Fibroblast of skin of scalp (primary cell): Measurements from ENCODE around the gene ZIC4.

Experiments
- DNase-seq: peaks from one replicate; pipeline ENCODE4 v3.0.0-alpha.2; 2013

ZIC4 gene

DNA sequence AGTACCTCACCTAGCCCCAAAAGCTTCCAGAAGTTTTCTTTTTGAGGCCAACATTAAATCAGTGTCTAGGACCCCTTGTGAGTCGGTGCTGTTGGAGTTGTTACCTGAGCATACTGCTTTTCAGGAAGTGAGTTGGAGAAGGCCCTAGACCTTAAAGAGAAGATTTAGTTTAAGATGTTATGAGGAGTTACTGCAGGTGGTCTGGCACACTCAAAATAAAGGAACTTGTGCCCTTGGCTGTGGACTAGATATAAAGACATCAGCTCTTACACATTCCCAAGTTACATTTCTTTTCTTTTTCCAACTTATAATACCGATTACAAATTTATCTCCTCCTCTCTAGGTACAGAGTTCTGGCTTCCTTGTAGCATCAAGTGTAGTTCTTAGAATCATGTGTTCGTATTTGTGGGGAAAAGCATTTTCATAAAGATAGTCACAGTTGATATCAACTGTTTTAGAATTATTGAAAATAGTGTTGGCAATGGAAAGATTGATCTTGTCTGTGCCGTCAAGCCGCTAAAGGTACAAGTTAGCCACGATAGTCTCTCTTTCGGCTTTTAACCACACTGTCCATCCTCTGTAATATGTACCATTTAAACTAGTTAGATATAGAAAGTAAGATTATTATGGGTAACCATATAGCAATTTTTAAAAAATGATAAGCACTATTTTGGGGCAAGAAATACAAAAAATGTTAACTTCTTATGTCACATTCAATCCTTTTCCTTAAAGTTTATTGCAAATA, 11.4 kb upstream of the ZIC4 start:
- DNase-seq, result no peak

DNA sequence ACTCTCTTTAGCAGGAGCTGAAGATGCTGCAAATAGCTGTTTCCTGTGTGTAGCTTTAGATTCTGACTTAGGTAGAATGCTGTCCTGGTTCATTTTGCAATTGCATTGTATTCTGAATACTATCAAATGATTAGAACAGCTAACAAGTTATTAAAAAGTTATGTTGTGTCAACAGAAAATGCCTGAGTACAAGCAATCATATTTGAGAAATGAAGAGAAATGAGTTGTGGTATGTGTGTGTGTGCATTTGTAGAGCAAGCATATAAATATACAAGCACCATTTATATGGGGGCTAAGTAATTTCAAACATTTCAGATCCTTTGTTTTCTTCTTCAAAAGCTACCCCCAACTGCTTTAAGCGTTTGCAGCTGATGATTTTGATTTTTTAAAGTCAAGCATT, 10.6 kb upstream of the ZIC4 start:
- DNase-seq, result no peak

DNA sequence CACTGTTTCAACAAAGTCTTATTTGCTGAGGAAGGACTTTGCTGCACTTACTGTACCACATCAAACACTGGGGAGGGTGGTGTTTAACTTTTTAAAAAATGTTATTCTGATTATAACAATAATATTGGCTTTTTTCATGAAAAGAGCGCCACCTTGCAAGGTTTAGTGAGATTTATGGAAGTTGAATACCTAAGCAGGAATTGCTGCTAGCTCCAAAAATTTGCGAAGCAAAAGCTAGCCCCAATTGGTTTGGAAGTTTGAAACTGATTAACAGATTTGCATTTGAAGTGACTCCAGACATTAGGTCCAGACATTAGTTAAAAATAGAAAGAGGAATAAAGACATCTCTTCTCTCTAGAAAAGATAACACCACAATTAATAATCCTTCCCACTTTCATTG, 9.5 kb upstream of the ZIC4 start:
- peak; percentile 54 for DNase-seq

DNA sequence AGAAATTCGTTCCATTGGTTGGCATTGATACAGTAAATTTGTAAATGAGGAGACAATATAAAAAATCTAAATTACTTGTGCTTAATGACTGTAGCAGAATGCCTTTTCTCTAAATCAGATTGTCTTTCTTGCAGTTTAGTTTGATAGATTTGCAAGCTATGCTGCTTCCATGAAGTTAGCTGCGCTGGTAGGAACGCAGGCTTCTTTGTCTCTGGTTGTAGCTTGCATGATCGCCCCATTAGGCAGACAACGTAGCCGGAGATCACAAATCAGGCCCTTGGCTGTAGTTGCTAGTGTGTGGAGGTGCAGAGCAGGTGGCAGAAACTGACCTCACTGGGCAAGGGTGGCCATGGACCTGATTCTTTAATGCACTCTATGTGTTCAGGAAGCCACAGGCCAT, 8.9 kb upstream of the ZIC4 start:
- DNase-seq, result peak; percentile 46

DNA sequence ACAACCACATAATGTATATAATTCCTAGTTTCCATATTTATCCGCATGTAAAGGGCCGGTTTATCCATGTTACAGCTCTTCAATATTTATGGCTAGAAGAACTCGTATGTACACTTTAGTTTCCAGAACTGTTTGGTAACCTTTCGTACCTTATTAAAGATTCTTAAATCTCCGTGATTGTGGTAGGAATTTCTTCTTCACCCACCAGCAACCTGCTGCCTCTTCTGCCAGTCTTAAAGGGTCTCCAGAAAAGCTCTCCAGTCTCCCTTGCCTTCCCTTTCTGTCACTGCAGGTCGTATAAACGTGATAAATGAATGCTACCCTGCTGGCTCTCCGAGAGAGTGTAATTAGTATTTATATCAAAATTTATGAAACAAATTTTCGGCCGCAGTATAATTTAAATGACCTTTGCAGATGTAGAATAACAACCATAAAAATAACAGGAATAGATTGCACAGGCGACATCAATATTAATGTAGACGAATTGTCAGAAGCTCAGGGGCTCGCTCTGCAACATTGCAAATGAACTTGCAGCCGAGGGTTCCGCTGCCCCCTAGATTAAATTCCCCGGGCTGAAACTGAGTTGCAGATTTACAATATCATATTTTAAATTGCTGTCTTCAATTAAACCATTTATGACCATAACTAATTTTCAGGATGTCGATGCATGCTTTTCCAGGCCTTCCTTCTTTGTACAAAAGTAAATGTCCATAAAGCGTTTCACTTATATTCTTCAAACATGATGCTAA, 8.2 kb upstream of the ZIC4 start:
- peak; percentile 30 for DNase-seq

DNA sequence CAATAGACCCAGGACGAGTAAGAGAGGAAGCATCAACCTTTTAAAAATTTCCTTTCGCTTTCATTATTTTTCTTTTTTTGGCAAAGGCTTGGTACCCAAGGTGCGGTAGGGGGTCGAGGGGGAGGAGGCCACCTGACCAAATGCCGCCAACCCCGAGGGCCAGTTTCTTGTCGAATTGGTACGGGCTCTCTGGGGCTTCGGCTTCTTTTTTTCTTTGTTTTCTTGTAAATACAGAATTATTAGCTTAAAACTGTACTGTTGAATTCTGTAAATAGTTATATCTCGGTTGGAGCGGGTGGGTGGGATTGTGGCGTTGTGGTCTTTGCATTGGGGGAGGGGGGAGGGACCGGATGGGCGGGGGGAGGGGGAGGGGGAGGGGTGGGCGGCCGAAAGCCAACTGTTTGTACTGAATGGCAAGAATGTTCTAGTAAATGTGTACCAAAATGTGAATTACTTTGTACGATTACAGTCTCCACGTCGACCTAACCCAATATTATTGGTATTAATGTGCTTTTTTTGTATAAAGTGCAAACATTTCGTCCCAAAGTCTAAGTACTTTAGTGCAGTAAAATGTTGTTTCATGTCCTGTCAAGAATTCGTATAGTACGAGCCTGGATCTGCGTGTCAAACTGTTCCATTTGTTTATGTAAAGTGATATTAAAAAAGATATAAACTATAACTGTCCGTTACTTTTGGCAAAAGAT, 7.5 kb upstream of the ZIC4 start:
- peak; percentile 59 for DNase-seq

DNA sequence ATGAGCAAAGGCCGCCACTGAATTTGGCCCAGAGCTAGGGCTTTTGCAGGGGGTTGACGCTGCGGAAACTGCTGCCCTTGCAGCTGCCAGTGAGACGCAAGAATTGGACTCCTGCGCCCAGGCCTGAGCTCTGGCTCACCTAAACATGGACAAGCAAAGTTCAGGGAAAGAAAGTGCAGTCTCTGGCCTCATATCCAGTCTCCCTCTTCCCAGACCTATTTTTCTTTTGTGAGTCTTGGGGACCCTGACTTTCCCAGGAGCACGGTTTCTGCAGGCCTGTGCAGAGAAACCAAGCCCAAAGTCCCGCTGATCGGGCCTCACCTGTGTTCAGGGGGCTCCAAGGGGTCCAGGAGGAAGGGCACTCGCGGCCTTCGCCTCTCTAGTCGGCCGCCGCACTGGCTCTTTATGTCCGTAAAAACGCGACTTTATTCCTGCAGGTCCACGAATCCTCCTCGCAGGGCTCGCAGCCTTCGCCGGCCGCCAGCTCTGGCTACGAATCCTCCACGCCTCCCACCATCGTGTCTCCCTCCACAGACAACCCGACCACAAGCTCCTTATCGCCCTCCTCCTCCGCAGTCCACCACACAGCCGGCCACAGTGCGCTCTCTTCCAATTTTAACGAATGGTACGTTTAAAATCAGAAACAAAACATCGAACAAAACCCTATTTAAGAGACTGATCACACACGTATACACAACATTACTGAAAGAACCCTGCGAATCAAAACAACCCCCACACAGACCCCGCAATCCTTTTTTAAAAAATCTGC, 6.8 kb upstream of the ZIC4 start:
- DNase-seq, result peak; percentile 59

DNA sequence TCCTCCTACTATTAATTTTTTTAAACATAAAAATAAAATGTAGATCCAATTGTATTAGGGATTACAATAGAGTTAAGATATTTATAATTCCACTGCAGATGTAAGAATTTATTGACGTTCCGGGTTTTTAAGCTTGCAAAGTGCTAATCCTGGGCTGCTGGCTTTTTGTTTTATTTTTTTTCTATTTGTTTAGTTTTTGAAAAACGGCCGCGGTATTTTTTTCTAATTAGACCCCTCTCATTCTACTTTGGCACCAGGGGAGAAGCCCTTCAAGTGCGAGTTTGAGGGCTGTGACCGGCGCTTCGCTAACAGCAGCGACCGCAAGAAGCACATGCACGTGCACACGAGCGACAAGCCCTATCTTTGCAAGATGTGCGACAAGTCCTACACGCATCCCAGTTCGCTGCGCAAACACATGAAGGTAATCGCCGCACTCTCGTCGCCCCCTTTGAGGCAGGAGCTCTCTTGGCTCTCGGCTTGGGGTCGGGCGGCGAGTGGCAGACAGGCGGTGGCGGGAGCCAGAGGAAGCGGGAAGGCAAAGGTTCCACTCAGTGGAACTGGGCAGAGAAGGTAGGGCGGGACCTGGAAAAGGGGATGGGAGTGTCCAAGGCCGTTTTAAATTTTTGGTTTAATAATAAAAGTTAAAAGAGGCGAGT, 6.0 kb upstream of the ZIC4 start:
- peak; percentile 48 for DNase-seq

DNA sequence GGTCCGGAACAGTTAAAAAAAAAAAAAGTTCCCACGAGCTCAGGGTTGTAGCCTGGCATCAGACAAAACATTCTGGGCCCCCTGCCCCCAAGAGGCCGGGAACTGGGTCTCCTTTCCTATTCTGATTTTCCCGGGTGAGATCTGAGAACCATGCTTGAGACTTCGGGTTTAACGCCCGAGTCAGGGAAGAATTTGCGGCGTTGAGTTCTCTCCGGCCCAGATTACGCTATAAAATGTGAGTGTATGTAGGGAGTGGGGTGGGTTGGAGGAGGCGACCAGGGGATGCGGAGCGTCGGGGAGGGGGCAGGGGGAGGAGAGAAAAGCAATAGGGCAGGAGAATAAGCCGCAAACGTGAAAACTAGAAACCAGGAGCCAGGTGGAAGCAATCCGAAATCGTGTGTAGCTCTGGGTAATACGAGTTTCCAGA, 5.5 kb upstream of the ZIC4 start:
- DNase-seq, result peak; percentile 66

DNA sequence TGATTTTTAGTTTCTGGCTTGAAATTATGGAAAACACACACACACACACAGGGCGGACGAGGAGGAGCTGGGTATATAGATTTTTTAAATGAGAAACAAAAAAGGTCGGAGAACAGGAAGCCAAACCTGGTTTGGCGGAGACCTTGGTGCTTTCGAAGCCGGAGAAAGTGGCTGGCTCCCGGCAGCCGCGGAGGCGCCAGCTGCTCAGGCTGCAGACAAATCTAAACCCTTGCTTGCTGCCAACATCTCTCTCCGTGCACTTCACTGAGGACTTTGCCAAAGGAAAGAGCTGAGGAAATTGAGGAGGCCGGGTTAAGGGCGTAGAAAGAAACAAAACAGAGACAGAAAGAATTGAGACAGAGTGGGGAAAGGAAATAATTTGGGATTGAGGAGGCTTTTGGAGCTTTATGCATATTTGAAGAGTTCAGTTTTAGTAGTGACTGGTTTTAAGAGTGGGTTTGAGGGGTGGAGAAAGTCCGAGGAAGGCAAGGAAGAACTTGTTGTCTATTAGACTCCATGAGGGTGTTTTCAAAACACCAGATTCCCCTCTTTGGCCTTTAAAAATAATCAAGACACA, 5.0 kb upstream of the ZIC4 start:
- peak; percentile 35 for DNase-seq

DNA sequence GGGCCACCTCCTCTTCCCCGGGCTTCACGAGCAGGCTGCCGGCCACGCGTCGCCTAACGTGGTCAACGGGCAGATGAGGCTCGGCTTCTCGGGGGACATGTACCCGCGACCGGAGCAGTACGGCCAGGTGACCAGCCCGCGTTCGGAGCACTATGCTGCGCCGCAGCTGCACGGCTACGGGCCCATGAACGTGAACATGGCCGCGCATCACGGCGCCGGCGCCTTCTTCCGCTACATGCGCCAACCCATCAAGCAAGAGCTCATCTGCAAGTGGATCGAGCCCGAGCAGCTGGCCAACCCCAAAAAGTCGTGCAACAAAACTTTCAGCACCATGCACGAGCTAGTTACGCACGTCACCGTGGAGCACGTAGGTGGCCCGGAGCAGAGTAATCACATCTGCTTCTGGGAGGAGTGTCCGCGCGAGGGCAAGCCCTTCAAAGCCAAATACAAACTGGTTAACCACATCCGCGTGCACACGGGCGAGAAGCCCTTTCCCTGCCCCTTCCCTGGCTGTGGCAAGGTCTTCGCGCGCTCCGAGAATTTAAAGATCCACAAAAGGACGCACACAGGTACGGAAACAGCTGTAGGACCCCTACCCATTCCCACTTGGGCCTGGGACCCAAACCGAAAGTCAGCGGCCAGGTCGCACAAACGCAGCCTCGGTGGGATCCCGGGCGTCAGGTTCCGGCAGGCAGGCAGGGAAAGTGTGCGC, 4.3 kb upstream of the ZIC4 start:
- peak; percentile 67 for DNase-seq

DNA sequence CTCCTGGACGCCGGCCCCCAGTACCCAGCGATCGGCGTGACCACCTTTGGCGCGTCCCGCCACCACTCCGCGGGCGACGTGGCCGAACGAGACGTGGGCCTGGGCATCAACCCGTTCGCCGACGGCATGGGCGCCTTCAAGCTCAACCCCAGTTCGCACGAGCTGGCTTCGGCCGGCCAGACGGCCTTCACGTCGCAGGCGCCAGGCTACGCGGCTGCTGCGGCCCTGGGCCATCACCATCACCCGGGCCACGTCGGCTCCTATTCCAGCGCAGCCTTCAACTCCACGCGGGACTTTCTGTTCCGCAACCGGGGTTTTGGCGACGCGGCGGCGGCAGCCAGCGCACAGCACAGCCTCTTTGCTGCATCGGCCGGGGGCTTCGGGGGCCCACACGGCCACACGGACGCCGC, 3.8 kb upstream of the ZIC4 start:
- DNase-seq, result no peak

DNA sequence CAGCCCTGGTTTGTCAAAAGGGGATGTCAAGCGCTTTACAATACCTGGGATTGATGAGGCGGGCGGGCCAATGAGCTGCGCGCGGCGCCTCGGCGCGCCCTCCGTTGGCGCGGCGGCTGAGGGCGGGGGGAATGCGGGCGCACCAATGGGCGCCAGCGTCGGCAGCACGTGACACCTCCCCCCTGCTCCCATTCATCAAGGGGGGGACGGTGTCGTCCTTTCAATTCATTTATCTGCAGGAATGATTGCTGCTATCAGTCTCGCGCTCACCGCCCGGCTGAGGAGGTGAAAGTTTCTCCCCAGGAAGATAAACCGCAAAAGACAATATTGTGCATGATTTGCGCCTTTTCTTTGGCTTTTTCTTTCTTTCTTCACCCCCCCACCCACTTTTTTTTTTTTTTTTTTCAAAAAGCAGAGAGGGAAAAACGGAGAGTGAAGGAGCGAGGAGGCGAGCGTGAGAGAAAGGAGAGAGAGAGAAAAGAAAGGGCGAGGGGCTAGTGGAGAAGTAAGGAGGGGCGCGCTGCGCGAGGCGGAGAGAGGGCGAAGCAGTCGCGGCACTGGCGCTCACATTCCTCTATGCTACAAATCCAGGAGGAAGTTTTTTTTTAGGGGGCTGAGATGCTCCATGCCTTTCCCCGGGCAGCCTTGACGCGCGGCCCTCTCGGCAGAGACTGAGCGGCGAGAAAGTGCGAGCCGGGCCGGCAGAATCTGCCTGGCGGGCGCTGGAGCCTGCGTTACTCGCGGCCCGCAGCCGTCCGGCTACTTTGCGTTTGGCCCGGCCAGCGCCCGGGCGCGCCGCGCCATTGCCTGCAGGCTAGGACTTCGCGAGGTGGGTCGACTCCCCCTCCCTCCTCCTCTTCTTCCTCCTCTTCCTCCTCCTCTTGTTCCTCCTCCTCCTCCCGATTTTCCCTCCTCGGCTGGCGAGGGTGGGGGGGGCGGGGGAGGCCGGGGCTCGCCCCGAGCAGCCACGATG, 3.1 kb upstream of the ZIC4 start, which contains the start of gene ZIC1:
TSS of gene ZIC1 (plus strand) at position 223 of the 973 bp plus-strand sequence. CDS start at position 971, 748 bp downstream.
- peak; percentile 98 for DNase-seq

DNA sequence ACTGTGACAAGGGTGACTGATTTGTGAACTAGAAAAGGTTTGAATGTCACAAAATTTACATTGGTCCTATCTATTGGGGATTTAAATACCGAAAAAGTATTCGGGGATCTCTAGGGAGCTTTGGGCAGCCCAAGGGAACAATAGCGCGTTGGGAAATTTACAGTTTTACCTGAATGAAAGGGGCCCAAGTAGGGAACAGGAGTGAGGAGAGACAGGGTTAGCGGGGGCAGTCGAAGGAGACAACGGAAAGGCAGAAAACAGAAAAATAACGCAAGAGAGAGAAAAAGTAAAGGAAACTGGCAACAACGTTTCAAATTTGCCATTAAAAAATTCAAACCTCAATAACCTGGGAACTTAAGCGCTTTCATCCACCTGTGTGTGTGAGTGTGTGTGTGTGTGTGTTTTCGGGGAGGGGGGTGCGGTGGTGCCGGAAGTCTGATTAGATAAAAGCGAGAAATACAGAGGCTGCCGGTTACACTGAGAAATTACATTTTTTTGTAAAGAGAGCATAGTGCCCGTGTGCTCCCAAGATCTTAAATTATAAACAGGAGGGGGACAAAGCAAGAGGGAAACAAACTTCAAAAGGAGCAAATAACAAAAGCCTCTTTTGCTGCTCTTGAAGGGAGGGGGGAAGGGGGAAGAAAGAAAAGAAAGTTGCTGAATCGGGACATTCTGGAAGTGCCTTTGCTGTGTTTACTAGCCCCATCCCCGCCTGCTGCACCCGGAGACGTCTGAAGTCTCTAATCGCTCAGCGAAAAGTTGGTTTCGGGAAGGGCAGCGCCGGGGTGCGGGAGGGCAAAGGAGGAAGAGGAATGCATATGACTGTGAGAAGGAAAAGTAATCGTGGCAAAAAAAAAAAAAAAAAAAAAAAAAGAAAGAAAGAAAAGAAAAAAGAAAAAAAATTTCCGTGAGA, 2.1 kb upstream of the ZIC4 start:
- no peak for DNase-seq

DNA sequence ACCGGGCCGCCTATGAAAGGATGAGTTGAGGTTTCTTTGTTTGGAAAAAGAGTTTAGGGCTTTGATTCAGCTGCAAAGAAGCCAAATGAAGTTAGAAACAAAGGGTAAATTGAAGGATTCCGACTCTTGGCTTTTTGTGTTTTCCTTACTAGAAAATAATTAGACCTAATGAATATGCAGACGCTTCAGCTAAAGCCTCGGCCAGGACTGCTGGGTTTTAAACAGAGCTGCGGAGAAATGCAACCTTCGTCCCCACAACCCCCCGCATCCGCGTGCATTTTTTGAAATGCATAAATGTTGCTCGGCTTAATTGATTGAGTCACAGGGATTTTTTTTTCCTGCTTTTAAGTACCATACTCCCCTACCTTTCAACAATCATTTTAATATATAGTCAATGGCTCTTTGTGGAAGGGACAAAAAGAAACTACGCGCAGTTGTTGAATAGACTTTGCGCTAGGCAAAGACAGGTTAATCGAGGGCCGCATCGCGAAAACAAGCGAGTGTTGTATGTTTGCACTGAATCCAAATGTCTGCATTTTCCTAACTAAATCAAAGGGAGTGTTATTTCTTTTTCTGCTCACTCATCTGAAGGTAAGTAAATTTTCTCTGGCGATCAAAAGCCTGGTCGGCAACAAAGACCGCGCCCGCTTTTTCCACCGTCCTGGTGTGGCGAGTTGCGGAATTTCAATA, 1.3 kb upstream of the ZIC4 start:
- peak; percentile 62 for DNase-seq

DNA sequence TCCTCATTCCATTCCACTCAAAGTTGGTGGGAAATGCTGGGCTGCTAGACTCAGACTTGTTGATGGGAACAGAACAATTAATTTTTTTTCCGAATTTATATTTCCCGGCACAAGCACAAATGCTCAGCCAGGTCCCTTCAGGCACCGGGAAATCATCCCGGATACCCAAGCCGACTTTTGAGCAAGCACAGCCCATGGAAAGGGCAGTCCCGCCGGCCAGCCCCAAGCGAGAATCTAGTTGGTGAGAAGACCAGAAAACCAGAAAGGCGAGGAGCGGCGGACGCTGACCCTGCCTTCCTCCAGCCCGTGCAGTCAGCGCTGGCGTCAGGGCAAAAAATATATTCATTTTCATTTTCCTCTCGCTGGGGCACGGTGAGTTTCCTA, 763 bp upstream of the ZIC4 start:
- DNase-seq, result peak; percentile 66

DNA sequence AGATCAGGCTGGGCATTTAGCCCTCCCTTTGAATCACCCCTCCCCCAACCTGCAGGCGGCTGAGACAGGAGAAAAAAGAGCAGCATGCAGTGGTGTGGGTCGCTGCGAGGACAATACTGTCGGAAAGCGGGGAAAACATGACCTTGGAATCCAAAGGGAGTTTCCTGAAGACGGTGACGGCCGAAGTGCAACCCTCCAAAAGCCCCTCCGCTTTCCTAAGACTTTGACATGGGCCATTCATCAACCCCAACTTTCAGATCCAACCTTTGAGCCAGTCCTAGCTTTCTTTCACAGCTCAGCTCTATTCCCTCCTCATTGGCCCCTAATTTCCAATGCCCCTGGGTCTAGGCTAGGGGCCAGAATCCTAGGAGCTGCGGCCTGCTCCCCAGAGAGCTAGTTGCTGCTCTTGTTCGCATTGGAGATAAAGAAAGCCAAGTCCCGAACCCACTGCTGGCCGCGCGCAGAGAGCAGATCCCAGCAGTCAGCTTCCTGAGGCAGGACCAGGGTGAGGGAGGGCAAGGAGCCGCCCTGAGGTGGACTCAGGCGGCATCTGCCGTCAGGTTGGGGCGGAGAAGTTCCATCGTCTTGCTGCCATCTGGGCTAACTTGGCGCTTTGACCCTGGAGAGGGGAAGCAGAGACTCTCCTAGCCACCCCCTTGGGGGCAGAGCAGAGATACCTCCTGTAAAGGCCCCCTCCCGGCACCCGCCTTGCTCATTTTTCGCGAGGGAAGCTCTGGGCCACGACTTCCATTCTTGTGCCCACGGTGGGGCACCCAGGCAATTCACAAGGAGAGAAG, 914 bp downstream of the ZIC4 start:
- peak; percentile 51 for DNase-seq
